Activated gamma-delta T cell treated with anti-CD3 and anti-CD28 coated beads, Interleukin-2, amount 50 U/mL, for 16 hours (primary cell): ENCODE results near the gene MRPL49.
"Not testable (repeated sequence)": the region's sequence is repeated elsewhere in the genome, so short reads cannot be mapped to it uniquely, and the experiment has no call there.

Experiments used
- DNase-seq: peaks from one replicate; pipeline ENCODE4 v3.0.0-alpha.2; 2020; ENCODE audit warnings: low read depth

The MRPL49 gene

GRCh38 chr11:65165410-65166317 is 43.5 kb downstream of the MRPL49 start:
- DNase-seq, result no peak

- no peak for DNase-seq
Observed at GRCh38 chr11:65166893-65167292, 44.8 kb downstream of the MRPL49 start.

- DNase-seq, result no peak
Observed at GRCh38 chr11:65167656-65168055, 45.5 kb downstream of the MRPL49 start.

- no peak for DNase-seq
Observed at GRCh38 chr11:65169164-65169641, 47.1 kb downstream of the MRPL49 start.

- no peak for DNase-seq
Observed at GRCh38 chr11:65170058-65170534, 48.0 kb downstream of the MRPL49 start, which contains the start of gene SPDYC. Gene SPDYC, plus strand, starts transcription at chr11:65170233. Its CDS starts 1,125 bp downstream, at chr11:65171358.

GRCh38 chr11:65172600-65172999 is 50.5 kb downstream of the MRPL49 start:
- no peak for DNase-seq

- DNase-seq, result not testable (repeated sequence)
Observed at GRCh38 chr11:65174571-65175010, 52.5 kb downstream of the MRPL49 start.
